Activated CD8-positive, alpha-beta T cell treated with anti-CD3 and anti-CD28 coated beads for 36 hours (primary cell): ENCODE data around the gene ANKRD6. TPM values are rescaled to one million over a fixed set of nuclear protein-coding genes. Genes with fewer than 3 reads are reported as not detected.

Experiments used
- ATAC-seq: fragments of 200-7000 bp; cut with Tn5 transposase; one replicate; pipeline ENCODE4 v1.10.0; 2021; ENCODE audit warnings: mild to moderate bottlenecking, moderate library complexity
- CTCF ChIA-PET: fragments of 350-600 bp; sonication (Branson Sonifier 250); formaldehyde crosslinking; loops from one replicate; lab custom pipeline; 2021; ENCODE audit warnings: antibody characterized with exemption; lab: Charles Lee
- POLR2A ChIA-PET: fragments of 350-600 bp; sonication (Branson Sonifier 250); formaldehyde crosslinking; loops from one replicate; lab custom pipeline; 2021; ENCODE audit warnings: antibody characterized with exemption; lab: Charles Lee
- DNase-seq: peaks from one replicate; pipeline ENCODE4 v3.0.0-alpha.2; 2020
- H3K27ac Mint-ChIP-seq: one replicate; pipeline ENCODE4 v1.8.0; 2021; ENCODE audit warnings: mild to moderate bottlenecking, mixed read lengths
- H3K27me3 Mint-ChIP-seq: one replicate; pipeline ENCODE4 v1.8.0; 2021; ENCODE audit warnings: mixed read lengths
- H3K36me3 Mint-ChIP-seq: one replicate; pipeline ENCODE4 v1.8.0; 2021; ENCODE audit warnings: low read depth, mixed read lengths
- H3K4me1 Mint-ChIP-seq: one replicate; pipeline ENCODE4 v1.8.0; 2021; ENCODE audit warnings: low read depth, mixed read lengths
- H3K4me3 Mint-ChIP-seq: one replicate; pipeline ENCODE4 v1.8.0; 2021; ENCODE audit warnings: mild to moderate bottlenecking, moderate library complexity, mixed read lengths
- H3K9me3 Mint-ChIP-seq: one replicate; pipeline ENCODE4 v1.8.0; 2021; ENCODE audit warnings: mixed read lengths
- CTCF ChIP-seq: fragments of 200-600 bp; IDR thresholded peaks from one replicate; pipeline ENCODE4 v1.8.0; 2022; ENCODE audit warnings: antibody characterized with exemption, mild to moderate bottlenecking
- intact Hi-C: fragments of 100-400 bp; cut with micrococcal nuclease; formaldehyde crosslinking; loops from one replicate; pipeline ENCODE4 v1.10.0; 2022
- total RNA-seq, 2 experiments: library from RNA; stranded (reverse); gene quantifications; one replicate each; pipeline ENCODE4 v1.2.3, GENCODE V29; 2021

The ANKRD6 gene
- total RNA-seq, 2 experiments from 2014 or later, result 3.5 to 4.9 TPM

GRCh38 chr6:89566930-89567629 is 134.1 kb downstream of the ANKRD6 start:
- Mint-ChIP-seq H3K9me3 (no peaks in the 10 kb centered on the region), H3K27me3 (no peaks in the 10 kb centered on the region), H3K4me3 (no peak overlapping the region), H3K27ac (no peak overlapping the region), H3K4me1 (no peaks in the 10 kb centered on the region), H3K36me3 (no peaks in the 10 kb centered on the region)
- ChIA-PET POLR2A (no interaction called here), CTCF (interaction anchor here (0.9 to 1.6 kb wide), 2 partner anchors 9 to 135 kb away, joined by 3 to 4 read pairs; no protein-coding TSS in a partner anchor)
- no peak for ATAC-seq
- TF ChIP-seq CTCF, result no peak
- DNase-seq, result no peak
- intact Hi-C loops, result no loop called here

GRCh38 chr6:89567630-89568390 is 134.9 kb downstream of the ANKRD6 start:
- Mint-ChIP-seq H3K4me3 (no peak overlapping the region), H3K36me3 (no peaks in the 10 kb centered on the region), H3K4me1 (no peaks in the 10 kb centered on the region), H3K27me3 (no peaks in the 10 kb centered on the region), H3K9me3 (no peaks in the 10 kb centered on the region), H3K27ac (no peak overlapping the region)
- no peak for TF ChIP-seq CTCF
- DNase-seq (no peak), ATAC-seq (no peak)
- intact Hi-C loops, result no loop called here
- POLR2A ChIA-PET, result no interaction called here
- CTCF ChIA-PET, result interaction anchor here (0.8 to 1.6 kb wide), 3 partner anchors 9 to 136 kb away, joined by 3 to 4 read pairs (median 3); no protein-coding TSS in a partner anchor

- no peak for TF ChIP-seq CTCF
- no peak for DNase-seq
- H3K36me3 Mint-ChIP-seq, result no peaks in the 10 kb centered on the region
These were observed 142.1 kb downstream of the ANKRD6 start for GRCh38 chr6:89574910-89575561.

GRCh38 chr6:89575562-89575960 is 142.6 kb downstream of the ANKRD6 start:
- peaks cover 9% of the 10 kb centered on the region for H3K4me1 Mint-ChIP-seq

More at GRCh38 chr6:89574910-89575561, 142.1 kb downstream of the ANKRD6 start:
- Mint-ChIP-seq H3K27me3 (peaks cover 1% of the 10 kb centered on the region), H3K4me1 (peaks cover 9% of the 10 kb centered on the region), H3K9me3 (no peaks in the 10 kb centered on the region), H3K4me3 (no peak overlapping the region), H3K27ac (no peak overlapping the region)
- POLR2A ChIA-PET, result no interaction called here
- ATAC-seq, result no peak
- CTCF ChIA-PET, result no interaction called here
- intact Hi-C loops, result no loop called here

More at GRCh38 chr6:89575562-89575960, 142.6 kb downstream of the ANKRD6 start:
- no peak for ATAC-seq
- Mint-ChIP-seq H3K9me3 (no peaks in the 10 kb centered on the region), H3K4me3 (no peak overlapping the region), H3K27me3 (peaks cover 1% of the 10 kb centered on the region), H3K27ac (no peak overlapping the region), H3K36me3 (no peaks in the 10 kb centered on the region)
- no peak for DNase-seq
- intact Hi-C loops, result no loop called here
- ChIA-PET POLR2A (no interaction called here), CTCF (no interaction called here)
- no peak for TF ChIP-seq CTCF
